Mononuclear cell (primary cell): ENCODE results near the gene TH. TPM values are rescaled to one million over a fixed set of nuclear protein-coding genes. Genes with fewer than 3 reads are reported as not detected.

Experiments used
- H3K27me3 ChIP-seq: 2 replicates; pipeline ENCODE4 v1.6.0; 2011; ENCODE audit warnings: low read length, control low read depth; ENCODE audit not compliant: insufficient read depth
- H3K4me1 ChIP-seq: 2 replicates; pipeline ENCODE4 v1.5.1; 2011; ENCODE audit warnings: mild to moderate bottlenecking, low read length, control low read depth; ENCODE audit not compliant: insufficient read depth
- H3K4me3 ChIP-seq: 2 replicates; pipeline ENCODE4 v1.5.1; 2011; ENCODE audit warnings: mild to moderate bottlenecking, low read length, moderate library complexity
- H3K9me3 ChIP-seq: 2 replicates; pipeline ENCODE4 v1.5.1; 2011; ENCODE audit warnings: low read depth, mild to moderate bottlenecking, control low read depth, low read length
- total RNA-seq: library from RNA; depleted of rRNA; stranded (reverse); fragments of >200 nt; gene quantifications from one replicate; pipeline ENCODE4 v1.2.3, GENCODE V29; 2012

The TH gene
- total RNA-seq, 1 donor: not detected

- Histone ChIP-seq H3K9me3 (no peaks in the 10 kb centered on the region), H3K27me3 (no peaks in the 10 kb centered on the region), H3K4me1 (no peaks in the 10 kb centered on the region), H3K4me3 (no peak overlapping the region)
These were observed 49.3 kb downstream of the TH start for GRCh38 chr11:2122222-2122906.

GRCh38 chr11:2121227-2122130 is 50.1 kb downstream of the TH start:
- H3K4me1 ChIP-seq: no peaks in the 10 kb centered on the region

GRCh38 chr11:2120359-2121100 is 51.1 kb downstream of the TH start:
- H3K4me3 ChIP-seq: no peak overlapping the region
- H3K27me3 ChIP-seq: no peaks in the 10 kb centered on the region
- H3K4me1 ChIP-seq: no peaks in the 10 kb centered on the region
- no peaks in the 10 kb centered on the region for H3K9me3 ChIP-seq

More at GRCh38 chr11:2121227-2122130, 50.1 kb downstream of the TH start:
- H3K9me3 ChIP-seq: no peaks in the 10 kb centered on the region
- H3K27me3 ChIP-seq: no peaks in the 10 kb centered on the region
- H3K4me3 ChIP-seq: no peak overlapping the region

- no peaks in the 10 kb centered on the region for H3K9me3 ChIP-seq
- H3K27me3 ChIP-seq: no peaks in the 10 kb centered on the region
- no peaks in the 10 kb centered on the region for H3K4me1 ChIP-seq
- no peak overlapping the region for H3K4me3 ChIP-seq
These were observed 52.9 kb downstream of the TH start for GRCh38 chr11:2118677-2119076.

GRCh38 chr11:2116680-2117079 is 54.9 kb downstream of the TH start:
- Histone ChIP-seq H3K4me1 (no peaks in the 10 kb centered on the region), H3K27me3 (no peaks in the 10 kb centered on the region), H3K9me3 (no peaks in the 10 kb centered on the region), H3K4me3 (no peak overlapping the region)

GRCh38 chr11:2115308-2115707 is 56.3 kb downstream of the TH start:
- no peaks in the 10 kb centered on the region for H3K9me3 ChIP-seq
- no peaks in the 10 kb centered on the region for H3K27me3 ChIP-seq
- H3K4me3 ChIP-seq: no peak overlapping the region
- H3K4me1 ChIP-seq: no peaks in the 10 kb centered on the region

GRCh38 chr11:2114430-2115241 is 57.0 kb downstream of the TH start:
- Histone ChIP-seq H3K9me3 (no peaks in the 10 kb centered on the region), H3K4me3 (no peak overlapping the region), H3K27me3 (no peaks in the 10 kb centered on the region), H3K4me1 (no peaks in the 10 kb centered on the region)

Other genes starting within 250 kb of the TH start
- gene MRPL23, start 224.5 kb downstream of the TH start, total RNA-seq: 65.4 TPM
- gene H19, start 174.0 kb downstream of the TH start, total RNA-seq: not detected
- gene IGF2, start 32.4 kb downstream of the TH start, total RNA-seq: not detected
- gene INS, start 10.6 kb downstream of the TH start, total RNA-seq: not detected
- 2.3 TPM for gene ASCL2, start 98.8 kb upstream of the TH start, total RNA-seq
- 17.3 TPM for gene C11orf21, start 130.1 kb upstream of the TH start, total RNA-seq
- gene TSPAN32, start 130.2 kb upstream of the TH start, total RNA-seq: 21.6 TPM
- 77.0 TPM for gene CD81, start 205.5 kb upstream of the TH start, total RNA-seq
- 29.7 TPM for gene TSSC4, start 228.9 kb upstream of the TH start, total RNA-seq